Neural progenitor cell (in vitro differentiated cells): ENCODE results near the gene FGFBP2.

Experiments used
- EZH2 ChIP-seq: fragments of 200-600 bp; sonication (generic); IDR thresholded peaks from 2 replicates; pipeline ENCODE4 v1.6.1; 2017; ENCODE audit warnings: antibody characterized with exemption, mild to moderate bottlenecking, moderate library complexity
- EZH2phosphoT487 ChIP-seq: fragments of 200-600 bp; sonication (generic); IDR thresholded peaks from 2 replicates; pipeline ENCODE4 v1.6.1; 2017; ENCODE audit warnings: antibody characterized with exemption
- TF ChIP-seq, protein P1 (sequence below): fragments of 200-600 bp; sonication (generic); IDR thresholded peaks from 2 replicates; pipeline ENCODE4 v1.5.1; 2017; ENCODE audit warnings: antibody characterized with exemption, mild to moderate bottlenecking

DNA sequence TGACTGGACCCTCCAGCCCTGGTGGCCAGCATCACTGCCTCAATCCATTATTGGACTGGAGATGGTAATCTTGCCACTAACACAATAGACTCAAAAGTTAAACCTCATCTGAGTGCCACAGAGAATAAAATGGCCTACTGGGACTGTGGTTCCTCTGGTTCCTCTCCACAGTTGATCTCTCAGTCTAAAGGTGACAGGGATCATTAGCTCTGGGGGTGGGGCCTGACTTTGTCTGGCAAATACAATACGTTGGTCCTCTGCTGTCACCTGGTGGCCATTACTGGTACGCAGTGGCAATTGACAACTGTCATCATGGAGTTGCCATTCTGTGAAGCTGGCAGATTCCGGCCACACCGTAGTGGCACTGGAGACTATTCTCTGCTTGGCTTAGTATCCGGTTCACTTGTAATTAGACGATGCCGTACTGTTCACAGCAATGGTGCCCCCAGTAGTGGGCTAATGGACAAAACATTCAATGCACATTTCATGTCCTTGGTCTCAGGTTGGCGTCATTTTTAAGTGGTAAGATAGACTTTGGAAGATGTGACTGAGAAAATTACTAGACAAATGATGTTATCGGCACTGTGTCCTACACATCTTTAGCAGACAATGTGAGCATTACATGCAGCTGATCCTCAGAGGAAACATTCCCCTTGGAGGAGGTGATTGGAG, 6.7 kb downstream of the FGFBP2 start:
- TF ChIP-seq, protein P1, sequence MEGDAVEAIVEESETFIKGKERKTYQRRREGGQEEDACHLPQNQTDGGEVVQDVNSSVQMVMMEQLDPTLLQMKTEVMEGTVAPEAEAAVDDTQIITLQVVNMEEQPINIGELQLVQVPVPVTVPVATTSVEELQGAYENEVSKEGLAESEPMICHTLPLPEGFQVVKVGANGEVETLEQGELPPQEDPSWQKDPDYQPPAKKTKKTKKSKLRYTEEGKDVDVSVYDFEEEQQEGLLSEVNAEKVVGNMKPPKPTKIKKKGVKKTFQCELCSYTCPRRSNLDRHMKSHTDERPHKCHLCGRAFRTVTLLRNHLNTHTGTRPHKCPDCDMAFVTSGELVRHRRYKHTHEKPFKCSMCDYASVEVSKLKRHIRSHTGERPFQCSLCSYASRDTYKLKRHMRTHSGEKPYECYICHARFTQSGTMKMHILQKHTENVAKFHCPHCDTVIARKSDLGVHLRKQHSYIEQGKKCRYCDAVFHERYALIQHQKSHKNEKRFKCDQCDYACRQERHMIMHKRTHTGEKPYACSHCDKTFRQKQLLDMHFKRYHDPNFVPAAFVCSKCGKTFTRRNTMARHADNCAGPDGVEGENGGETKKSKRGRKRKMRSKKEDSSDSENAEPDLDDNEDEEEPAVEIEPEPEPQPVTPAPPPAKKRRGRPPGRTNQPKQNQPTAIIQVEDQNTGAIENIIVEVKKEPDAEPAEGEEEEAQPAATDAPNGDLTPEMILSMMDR, result peak; percentile 97
- no peak for TF ChIP-seq EZH2phosphoT487
- TF ChIP-seq EZH2, result no peak
